ENCODE data around the gene POLE2.
"Not testable (repeated sequence)": the region's sequence is repeated elsewhere in the genome, so short reads cannot be mapped to it uniquely, and the experiment has no call there.

The POLE2 gene

DNA sequence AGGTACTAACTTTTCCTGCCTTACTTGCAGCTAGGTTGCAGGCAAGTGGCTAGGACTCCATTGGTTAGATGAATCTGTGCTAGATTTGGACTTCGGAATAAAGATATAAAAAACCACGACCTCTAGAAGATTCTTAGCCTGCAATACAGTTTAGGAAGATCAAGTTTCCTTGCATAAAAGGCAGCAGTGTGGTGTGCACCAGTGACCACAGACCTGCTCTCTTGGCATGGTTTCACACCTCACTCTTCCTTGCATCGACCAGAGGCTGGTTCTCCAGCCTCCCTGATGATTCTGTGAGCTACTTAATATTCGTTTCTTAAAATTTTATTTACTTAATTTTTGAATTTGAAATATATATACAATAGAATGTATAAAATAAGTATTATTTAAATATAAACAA, 14.7 kb upstream of the POLE2 start:
- WGBS, 2 experiments (ENCODE audit: insufficient coverage in 2 of 2) = 93 to 100% methylated on average over 2 of the region's 4 CpGs
- Histone ChIP-seq H3K36me3 (ENCODE audit: control insufficient read depth, insufficient read depth, low read length) (no peaks in the 10 kb centered on the region), H3K9me3 (ENCODE audit: control insufficient read depth, low read length) (no peaks in the 10 kb centered on the region), H3K27ac (ENCODE audit: low read depth, low read length, severe bottlenecking) (no peak overlapping the region), H3K4me1 (ENCODE audit: control insufficient read depth, insufficient read depth, low read length, poor library complexity, severe bottlenecking) (no peaks in the 10 kb centered on the region), H3K4me3 (ENCODE audit: extremely low read depth, insufficient read depth, low read length, poor library complexity, severe bottlenecking) (no peak overlapping the region)

GRCh38 chr14:49693735-49694124, 5.7 kb upstream of the POLE2 start:
- not testable (repeated sequence) for H3K27ac ChIP-seq (ENCODE audit: low read depth, low read length, severe bottlenecking)
- 33 to 77% methylated on average over 4 to 9 of the region's 13 CpGs for WGBS, 2 experiments (ENCODE audit: insufficient coverage in 2 of 2)
- peak overlapping the region; percentile 55 for H3K4me3 ChIP-seq (ENCODE audit: extremely low read depth, insufficient read depth, low read length, poor library complexity, severe bottlenecking)

DNA sequence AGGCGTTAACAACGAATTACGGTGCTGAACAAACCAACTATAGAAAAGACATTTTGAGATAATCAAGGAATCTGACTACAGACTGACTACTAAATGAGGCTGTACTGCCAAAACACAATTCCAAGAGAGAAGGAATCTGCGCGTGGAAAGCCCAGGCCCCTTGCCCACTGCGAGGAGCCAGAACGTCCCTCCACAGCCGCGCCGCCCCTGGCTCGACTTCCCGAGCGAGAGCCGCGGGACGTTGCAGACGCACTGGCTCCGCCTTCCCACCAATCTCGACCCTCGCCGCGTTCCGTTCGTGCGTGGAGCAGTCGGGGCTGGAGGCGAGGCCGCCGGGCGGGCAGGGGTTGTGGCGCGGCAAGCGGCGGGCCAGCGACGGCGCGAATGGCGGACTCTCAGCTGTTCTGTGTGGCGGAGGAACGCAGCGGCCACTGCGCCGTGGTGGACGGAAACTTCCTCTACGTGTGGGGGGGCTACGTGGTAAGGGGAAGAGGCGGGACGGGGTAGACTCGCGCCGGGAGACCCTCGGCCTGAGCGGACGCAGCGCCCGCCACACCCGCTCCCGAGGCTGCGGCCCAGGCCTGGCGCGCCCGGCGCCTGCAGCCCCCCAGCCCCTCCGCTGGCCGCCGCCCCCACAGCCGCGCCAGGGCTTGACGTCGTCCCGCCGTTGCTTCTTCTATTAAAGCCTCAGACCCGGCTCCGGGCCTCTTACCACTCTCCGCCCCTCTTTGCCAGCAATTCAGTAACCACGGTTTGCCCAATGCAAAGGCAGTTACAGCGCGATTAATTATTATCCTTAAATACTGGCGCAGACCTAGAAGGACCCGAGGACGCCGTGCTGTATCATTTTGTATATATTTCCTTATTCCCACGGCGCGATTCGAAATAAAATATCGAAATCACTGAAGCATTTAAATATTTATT, 5.1 kb upstream of the POLE2 start, which contains the start of gene KLHDC1:
KLHDC1 (plus strand) TSS at position 310 of the 924 bp plus-strand sequence; CDS start at position 385, 75 bp downstream.
- Histone ChIP-seq H3K4me3 (ENCODE audit: extremely low read depth, insufficient read depth, low read length, poor library complexity, severe bottlenecking) (peak within 1 kb of the TSS; percentile 55), H3K4me1 (ENCODE audit: control insufficient read depth, insufficient read depth, low read length, poor library complexity, severe bottlenecking) (no peaks in the 10 kb centered on the region), H3K27ac (ENCODE audit: low read depth, low read length, severe bottlenecking) (peak within 1 kb of the TSS; percentile 89), H3K9me3 (ENCODE audit: control insufficient read depth, low read length) (no peaks in the 10 kb centered on the region), H3K36me3 (ENCODE audit: control insufficient read depth, insufficient read depth, low read length) (no peaks in the 10 kb centered on the region)
- WGBS, 2 experiments (ENCODE audit: insufficient coverage in 2 of 2) = 3 to 4% methylated on average over 66 to 67 of the region's 88 CpGs

More at GRCh38 chr14:49693735-49694124, 5.7 kb upstream of the POLE2 start:
- H3K36me3 ChIP-seq (ENCODE audit: control insufficient read depth, insufficient read depth, low read length); H3K9me3 ChIP-seq (ENCODE audit: control insufficient read depth, low read length); H3K4me1 ChIP-seq (ENCODE audit: control insufficient read depth, insufficient read depth, low read length, poor library complexity, severe bottlenecking): not testable (repeated sequence)

DNA sequence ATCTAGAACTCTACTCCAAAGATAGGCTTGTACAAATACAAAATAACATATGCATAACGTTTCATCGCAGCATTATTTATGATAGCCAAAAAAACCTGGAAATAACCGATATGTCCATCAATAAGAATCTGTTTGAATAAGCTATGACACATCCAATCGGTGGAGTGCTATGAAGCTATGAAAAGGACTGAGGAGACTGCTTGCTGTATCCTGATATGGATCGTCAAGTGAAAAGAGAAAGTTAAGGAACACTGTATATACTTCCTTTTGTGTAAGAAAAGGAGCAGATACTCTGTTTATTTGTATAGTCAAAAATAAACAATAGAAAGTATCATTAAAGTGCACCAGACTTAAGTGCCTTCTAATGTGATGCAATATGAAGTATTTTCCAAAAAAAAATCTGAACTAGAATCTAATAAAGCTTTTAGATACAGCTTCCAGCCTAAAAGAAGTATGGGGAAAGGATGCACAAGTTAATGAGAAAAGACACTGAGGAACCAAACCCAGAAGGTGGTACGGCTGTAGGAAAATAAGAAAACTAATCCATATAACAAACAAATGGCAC, 4.3 kb upstream of the POLE2 start:
- no peaks in the 10 kb centered on the region for H3K4me1 ChIP-seq (ENCODE audit: control insufficient read depth, insufficient read depth, low read length, poor library complexity, severe bottlenecking)
- peak overlapping the region; percentile 55 for H3K4me3 ChIP-seq (ENCODE audit: extremely low read depth, insufficient read depth, low read length, poor library complexity, severe bottlenecking)
- WGBS, 2 experiments (ENCODE audit: insufficient coverage in 2 of 2) = 86 to 88% methylated on average over 4 of the region's 6 CpGs
- H3K9me3 ChIP-seq (ENCODE audit: control insufficient read depth, low read length) = no peaks in the 10 kb centered on the region
- H3K27ac ChIP-seq (ENCODE audit: low read depth, low read length, severe bottlenecking) = peak overlapping the region; percentile 89
- H3K36me3 ChIP-seq (ENCODE audit: control insufficient read depth, insufficient read depth, low read length) = no peaks in the 10 kb centered on the region

GRCh38 chr14:49691031-49691430, 3.0 kb upstream of the POLE2 start:
- 85 to 93% methylated on average over 3 of the region's 4 CpGs for WGBS, 2 experiments (ENCODE audit: insufficient coverage in 2 of 2)
- Histone ChIP-seq H3K27ac (ENCODE audit: low read depth, low read length, severe bottlenecking) (no peak overlapping the region), H3K9me3 (ENCODE audit: control insufficient read depth, low read length) (no peaks in the 10 kb centered on the region), H3K4me3 (ENCODE audit: extremely low read depth, insufficient read depth, low read length, poor library complexity, severe bottlenecking) (no peak overlapping the region), H3K36me3 (ENCODE audit: control insufficient read depth, insufficient read depth, low read length) (no peaks in the 10 kb centered on the region), H3K4me1 (ENCODE audit: control insufficient read depth, insufficient read depth, low read length, poor library complexity, severe bottlenecking) (no peaks in the 10 kb centered on the region)

DNA sequence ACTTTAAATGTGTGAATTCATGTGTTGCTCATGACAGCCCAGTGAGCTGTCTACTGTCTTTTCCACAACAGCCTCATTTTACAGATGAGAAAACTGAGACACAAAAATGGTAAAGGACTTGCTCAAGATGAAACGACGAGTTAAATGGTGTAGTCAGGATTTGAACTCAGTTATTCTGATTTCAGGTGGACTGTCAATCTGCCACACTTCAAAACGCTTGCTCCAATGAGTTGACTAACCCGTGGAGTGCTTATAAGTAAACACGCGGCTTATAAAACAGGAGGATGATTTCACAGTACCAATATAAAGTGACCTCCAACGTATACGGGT, 652 bp upstream of the POLE2 start:
- Histone ChIP-seq H3K4me3 (ENCODE audit: extremely low read depth, insufficient read depth, low read length, poor library complexity, severe bottlenecking) (peak overlapping the region; percentile 58), H3K9me3 (ENCODE audit: control insufficient read depth, low read length) (no peaks in the 10 kb centered on the region), H3K4me1 (ENCODE audit: control insufficient read depth, insufficient read depth, low read length, poor library complexity, severe bottlenecking) (no peaks in the 10 kb centered on the region), H3K36me3 (ENCODE audit: control insufficient read depth, insufficient read depth, low read length) (no peaks in the 10 kb centered on the region), H3K27ac (ENCODE audit: low read depth, low read length, severe bottlenecking) (peak overlapping the region; percentile 82)
- WGBS, 2 experiments (ENCODE audit: insufficient coverage in 2 of 2) = 93 to 94% methylated on average over 2 to 7 of the region's 8 CpGs

DNA sequence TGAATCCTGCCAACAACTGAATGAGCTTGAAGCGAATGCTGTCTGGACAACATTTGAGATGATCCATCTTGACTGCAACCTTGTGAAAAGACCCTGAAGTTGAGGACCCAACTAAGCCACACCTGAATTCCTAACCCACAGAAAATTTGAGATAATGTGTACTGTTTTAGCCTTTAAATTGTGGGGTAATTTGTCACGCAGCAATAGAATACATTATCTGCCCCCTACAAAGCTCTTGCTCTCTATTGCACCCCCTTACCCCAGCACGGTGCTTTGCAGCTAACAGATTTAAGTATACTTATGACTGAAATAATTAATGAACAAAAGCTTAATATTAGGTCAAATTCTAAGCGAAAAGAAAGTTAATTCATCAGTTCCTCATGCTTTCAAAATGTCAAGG, 1.6 kb downstream of the POLE2 start:
- no peak overlapping the region for H3K27ac ChIP-seq (ENCODE audit: low read depth, low read length, severe bottlenecking)
- peaks cover 17% of the 10 kb centered on the region for H3K36me3 ChIP-seq (ENCODE audit: control insufficient read depth, insufficient read depth, low read length)
- 100% methylated on average over 1 to 2 of the region's 4 CpGs for WGBS, 2 experiments (ENCODE audit: insufficient coverage in 2 of 2)
- no peaks in the 10 kb centered on the region for H3K9me3 ChIP-seq (ENCODE audit: control insufficient read depth, low read length)
- no peaks in the 10 kb centered on the region for H3K4me1 ChIP-seq (ENCODE audit: control insufficient read depth, insufficient read depth, low read length, poor library complexity, severe bottlenecking)
- no peak overlapping the region for H3K4me3 ChIP-seq (ENCODE audit: extremely low read depth, insufficient read depth, low read length, poor library complexity, severe bottlenecking)

GRCh38 chr14:49679271-49679670, 8.7 kb downstream of the POLE2 start:
- no peak overlapping the region for H3K27ac ChIP-seq (ENCODE audit: low read depth, low read length, severe bottlenecking)
- WGBS, 2 experiments (ENCODE audit: insufficient coverage in 2 of 2) = 60 to 86% methylated on average over 1 of the region's 2 CpGs
- no peak overlapping the region for H3K4me3 ChIP-seq (ENCODE audit: extremely low read depth, insufficient read depth, low read length, poor library complexity, severe bottlenecking)
- no peaks in the 10 kb centered on the region for H3K9me3 ChIP-seq (ENCODE audit: control insufficient read depth, low read length)
- no peaks in the 10 kb centered on the region for H3K4me1 ChIP-seq (ENCODE audit: control insufficient read depth, insufficient read depth, low read length, poor library complexity, severe bottlenecking)
- peaks cover 64% of the 10 kb centered on the region for H3K36me3 ChIP-seq (ENCODE audit: control insufficient read depth, insufficient read depth, low read length)

DNA sequence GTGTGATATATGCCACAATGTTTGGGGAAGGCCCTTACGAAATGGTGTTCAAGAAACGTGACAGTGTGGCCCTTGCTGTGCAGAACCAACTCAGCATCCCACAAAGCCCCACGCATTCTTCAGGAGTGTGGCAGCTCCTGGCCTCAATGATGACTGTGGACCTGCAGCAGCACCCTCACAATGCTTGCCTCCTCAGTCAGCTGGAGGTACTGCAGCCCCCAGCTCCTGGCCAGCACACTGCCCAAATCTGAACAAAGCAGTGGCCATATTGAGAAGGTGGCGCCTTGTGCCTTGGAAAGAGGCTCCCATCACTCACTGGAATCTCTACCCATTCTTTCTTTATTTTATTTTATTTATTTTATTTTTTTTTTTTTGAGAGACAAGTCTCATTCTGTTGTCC, 10.4 kb downstream of the POLE2 start:
- H3K4me1 ChIP-seq (ENCODE audit: control insufficient read depth, insufficient read depth, low read length, poor library complexity, severe bottlenecking) = no peaks in the 10 kb centered on the region
- H3K36me3 ChIP-seq (ENCODE audit: control insufficient read depth, insufficient read depth, low read length) = peaks cover 63% of the 10 kb centered on the region
- no peak overlapping the region for H3K4me3 ChIP-seq (ENCODE audit: extremely low read depth, insufficient read depth, low read length, poor library complexity, severe bottlenecking)
- 84 to 100% methylated on average over 1 to 3 of the region's 4 CpGs for WGBS, 2 experiments (ENCODE audit: insufficient coverage in 2 of 2)
- H3K27ac ChIP-seq (ENCODE audit: low read depth, low read length, severe bottlenecking) = no peak overlapping the region
- no peaks in the 10 kb centered on the region for H3K9me3 ChIP-seq (ENCODE audit: control insufficient read depth, low read length)

- Histone ChIP-seq H3K36me3 (ENCODE audit: control insufficient read depth, insufficient read depth, low read length) (peaks cover 48% of the 10 kb centered on the region), H3K27ac (ENCODE audit: low read depth, low read length, severe bottlenecking) (no peak overlapping the region), H3K4me1 (ENCODE audit: control insufficient read depth, insufficient read depth, low read length, poor library complexity, severe bottlenecking) (no peaks in the 10 kb centered on the region), H3K9me3 (ENCODE audit: control insufficient read depth, low read length) (no peaks in the 10 kb centered on the region), H3K4me3 (ENCODE audit: extremely low read depth, insufficient read depth, low read length, poor library complexity, severe bottlenecking) (no peak overlapping the region)
- no CpG with 5 or more reads among the region's 2 CpGs for WGBS, 2 experiments (ENCODE audit: insufficient coverage in 2 of 2)
Measured at GRCh38 chr14:49673586-49673985, 14.4 kb downstream of the POLE2 start.

- Histone ChIP-seq H3K36me3 (ENCODE audit: control insufficient read depth, insufficient read depth, low read length) (peaks cover 44% of the 10 kb centered on the region), H3K4me3 (ENCODE audit: extremely low read depth, insufficient read depth, low read length, poor library complexity, severe bottlenecking) (no peak overlapping the region), H3K9me3 (ENCODE audit: control insufficient read depth, low read length) (no peaks in the 10 kb centered on the region), H3K4me1 (ENCODE audit: control insufficient read depth, insufficient read depth, low read length, poor library complexity, severe bottlenecking) (no peaks in the 10 kb centered on the region), H3K27ac (ENCODE audit: low read depth, low read length, severe bottlenecking) (no peak overlapping the region)
Measured at GRCh38 chr14:49670475-49670874, 17.5 kb downstream of the POLE2 start.

Measured in mesodermal cell (in vitro differentiated cells).